MM.1S (cell line): Measurements from ENCODE around the gene PDE11A.

ENCODE experiments used
- DNase-seq: peaks from one replicate; pipeline ENCODE4 v3.0.0-alpha.2; 2015
- H2AFZ ChIP-seq: fragments of 300-600 bp; sonication (generic); 2 replicates; pipeline ENCODE4 v1.6.0; 2016; ENCODE audit warnings: antibody characterized with exemption, low read length
- H3F3A ChIP-seq: fragments of 300-600 bp; sonication (generic); 2 replicates; pipeline ENCODE4 v1.6.1; 2016; ENCODE audit warnings: mild to moderate bottlenecking, antibody characterized with exemption, low read length, moderate library complexity, mixed read lengths; ENCODE audit not compliant: insufficient read depth
- H3K27ac ChIP-seq: fragments of 300-600 bp; sonication (generic); 2 replicates; pipeline ENCODE4 v1.5.1; 2016; ENCODE audit warnings: mild to moderate bottlenecking, low read length
- H3K27me3 ChIP-seq: fragments of 300-600 bp; sonication (generic); replicated peaks from 2 replicates; pipeline ENCODE4 v1.6.0; 2016; ENCODE audit warnings: low read length; ENCODE audit not compliant: insufficient read depth
- H3K36me3 ChIP-seq: fragments of 300-600 bp; sonication (generic); replicated peaks from 2 replicates; pipeline ENCODE4 v1.6.1; 2016; ENCODE audit warnings: mild to moderate bottlenecking, low read length, mixed read lengths; ENCODE audit not compliant: insufficient read depth
- H3K4me1 ChIP-seq: fragments of 300-600 bp; sonication (generic); 2 replicates; pipeline ENCODE4 v1.6.1; 2016; ENCODE audit warnings: low read length, mixed read lengths
- H3K4me2 ChIP-seq: fragments of 300-600 bp; sonication (generic); 2 replicates; pipeline ENCODE4 v1.6.0; 2016; ENCODE audit warnings: low read depth, low read length
- H3K4me3 ChIP-seq: fragments of 300-600 bp; sonication (generic); 2 replicates; pipeline ENCODE4 v1.5.1; 2016; ENCODE audit warnings: low read length, mixed read lengths
- H3K79me2 ChIP-seq: fragments of 300-600 bp; sonication (generic); 2 replicates; pipeline ENCODE4 v1.6.1; 2016; ENCODE audit warnings: mixed run types, low read length, mixed read lengths
- H3K9ac ChIP-seq: fragments of 300-600 bp; sonication (generic); 2 replicates; pipeline ENCODE4 v1.6.1; 2016; ENCODE audit warnings: low read length, mixed read lengths
- H3K9me2 ChIP-seq: fragments of 300-600 bp; sonication (generic); replicated peaks from 2 replicates; pipeline ENCODE4 v1.6.1; 2016; ENCODE audit warnings: mild to moderate bottlenecking, low read length, mixed read lengths; ENCODE audit not compliant: insufficient read depth
- H3K9me3 ChIP-seq: fragments of 300-600 bp; sonication (generic); replicated peaks from 2 replicates; pipeline ENCODE4 v1.6.1; 2016; ENCODE audit warnings: mild to moderate bottlenecking, low read length, mixed read lengths; ENCODE audit not compliant: insufficient read depth
- H4K20me1 ChIP-seq: fragments of 300-600 bp; sonication (generic); 2 replicates; pipeline ENCODE4 v1.6.1; 2016; ENCODE audit warnings: mild to moderate bottlenecking, low read length, moderate library complexity, mixed read lengths; ENCODE audit not compliant: insufficient read depth
- EZH2 ChIP-seq: fragments of 300-600 bp; sonication (generic); optimal IDR thresholded peaks from 2 replicates; pipeline ENCODE3; 2017; ENCODE audit warnings: low read depth, mild to moderate bottlenecking, antibody characterized with exemption, low read length, mixed read lengths
- EZH2phosphoT487 ChIP-seq: fragments of 300-600 bp; sonication (generic); IDR thresholded peaks from 2 replicates; pipeline ENCODE4 v1.6.1; 2018; ENCODE audit warnings: antibody characterized with exemption, low read length
- TF ChIP-seq, protein P1 (sequence below): fragments of 300-600 bp; sonication (generic); IDR thresholded peaks from 2 replicates; pipeline ENCODE4 v1.5.1; 2016; ENCODE audit warnings: antibody characterized with exemption, low read length, mixed read lengths

The PDE11A gene

DNA sequence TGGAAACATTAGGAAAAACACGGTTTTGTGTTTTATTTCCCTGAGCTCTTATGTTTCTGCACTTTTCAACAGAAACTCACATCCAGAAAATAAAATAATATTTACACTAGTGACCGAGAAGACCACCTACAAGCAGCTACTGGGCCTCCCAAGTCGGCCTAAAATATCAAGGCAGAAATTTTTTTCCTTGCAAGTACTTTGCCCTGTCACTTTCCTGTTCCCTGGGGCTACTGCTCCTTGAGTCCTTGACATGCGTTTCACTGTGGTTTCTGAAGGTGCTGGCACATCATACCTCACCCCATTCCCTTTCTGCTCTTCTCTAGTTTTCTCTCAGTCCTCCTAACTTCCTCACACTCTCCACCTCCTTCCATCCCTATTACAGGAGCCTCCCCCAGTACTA lies 400.9 kb downstream of the PDE11A start:
- no peak for DNase-seq
- no peaks in the 10 kb centered on the region for H3K9me3 ChIP-seq
- no peaks in the 10 kb centered on the region for H3K79me2 ChIP-seq
- no peak overlapping the region for H3K9ac ChIP-seq
- H3K9me2 ChIP-seq = no peaks in the 10 kb centered on the region
- H3K27ac ChIP-seq = no peak overlapping the region
- H3K4me2 ChIP-seq = no peak overlapping the region
- no peaks in the 10 kb centered on the region for H3F3A ChIP-seq
- H3K4me3 ChIP-seq = no peak overlapping the region
- no peaks in the 10 kb centered on the region for H3K27me3 ChIP-seq
- no peak for TF ChIP-seq EZH2phosphoT487
- TF ChIP-seq EZH2 = no peak
- TF ChIP-seq, protein P1, sequence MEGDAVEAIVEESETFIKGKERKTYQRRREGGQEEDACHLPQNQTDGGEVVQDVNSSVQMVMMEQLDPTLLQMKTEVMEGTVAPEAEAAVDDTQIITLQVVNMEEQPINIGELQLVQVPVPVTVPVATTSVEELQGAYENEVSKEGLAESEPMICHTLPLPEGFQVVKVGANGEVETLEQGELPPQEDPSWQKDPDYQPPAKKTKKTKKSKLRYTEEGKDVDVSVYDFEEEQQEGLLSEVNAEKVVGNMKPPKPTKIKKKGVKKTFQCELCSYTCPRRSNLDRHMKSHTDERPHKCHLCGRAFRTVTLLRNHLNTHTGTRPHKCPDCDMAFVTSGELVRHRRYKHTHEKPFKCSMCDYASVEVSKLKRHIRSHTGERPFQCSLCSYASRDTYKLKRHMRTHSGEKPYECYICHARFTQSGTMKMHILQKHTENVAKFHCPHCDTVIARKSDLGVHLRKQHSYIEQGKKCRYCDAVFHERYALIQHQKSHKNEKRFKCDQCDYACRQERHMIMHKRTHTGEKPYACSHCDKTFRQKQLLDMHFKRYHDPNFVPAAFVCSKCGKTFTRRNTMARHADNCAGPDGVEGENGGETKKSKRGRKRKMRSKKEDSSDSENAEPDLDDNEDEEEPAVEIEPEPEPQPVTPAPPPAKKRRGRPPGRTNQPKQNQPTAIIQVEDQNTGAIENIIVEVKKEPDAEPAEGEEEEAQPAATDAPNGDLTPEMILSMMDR = no peak
- H4K20me1 ChIP-seq = no peaks in the 10 kb centered on the region
- no peak overlapping the region for H2AFZ ChIP-seq
- no peaks in the 10 kb centered on the region for H3K36me3 ChIP-seq
- H3K4me1 ChIP-seq = no peaks in the 10 kb centered on the region

DNA sequence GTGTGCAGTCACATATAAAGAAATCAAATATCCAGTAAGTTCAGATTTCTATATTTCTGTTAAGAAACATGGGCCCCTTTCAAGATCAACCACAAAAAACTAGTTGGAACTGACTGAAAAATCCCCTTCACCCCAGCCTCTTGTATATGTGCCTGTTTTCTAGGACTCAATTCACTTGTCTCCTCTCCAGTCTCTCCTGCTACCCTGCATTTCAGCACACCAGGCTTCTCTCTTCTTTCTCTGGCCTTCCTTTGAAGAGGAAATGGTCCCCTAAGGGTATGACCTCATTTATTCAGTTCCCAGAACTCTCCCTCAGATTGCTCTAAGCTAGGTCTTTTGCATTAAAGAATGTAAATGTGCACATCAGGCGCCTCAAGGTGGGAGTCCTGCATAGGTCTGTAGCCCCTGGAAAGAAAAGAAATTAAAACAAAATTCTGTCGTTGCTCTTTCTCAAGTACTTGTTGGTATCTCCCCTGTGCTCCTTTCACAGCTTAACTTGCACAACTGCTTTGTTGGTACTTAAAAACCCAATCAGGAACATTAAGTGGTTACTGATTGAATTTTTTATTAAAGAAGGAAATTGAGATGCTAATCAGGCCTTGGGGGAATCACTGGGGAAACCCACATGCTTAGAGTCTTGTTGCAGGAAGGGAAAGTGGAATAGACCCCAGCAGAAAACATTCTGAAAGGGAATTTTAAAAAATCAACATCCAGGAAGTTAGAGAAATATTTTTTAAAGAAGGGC lies 401.6 kb downstream of the PDE11A start:
- TF ChIP-seq EZH2phosphoT487 (no peak), EZH2 (no peak)
- TF ChIP-seq, protein P1 = no peak
- 0 out of 2 replicates have a peak, but pooled peaks cover 4% of the 10 kb centered on the region for H3F3A ChIP-seq
- no peak for DNase-seq
- H3K4me2 ChIP-seq = no peak overlapping the region
- no peaks in the 10 kb centered on the region for H3K9me3 ChIP-seq
- H3K36me3 ChIP-seq = no peaks in the 10 kb centered on the region
- H3K79me2 ChIP-seq = no peaks in the 10 kb centered on the region
- no peak overlapping the region for H2AFZ ChIP-seq
- H4K20me1 ChIP-seq = no peaks in the 10 kb centered on the region
- H3K9me2 ChIP-seq = no peaks in the 10 kb centered on the region
- no peak overlapping the region for H3K27ac ChIP-seq
- peaks cover 6% of the 10 kb centered on the region for H3K4me1 ChIP-seq
- no peak overlapping the region for H3K4me3 ChIP-seq
- H3K27me3 ChIP-seq = no peaks in the 10 kb centered on the region
- H3K9ac ChIP-seq = no peak overlapping the region

DNA sequence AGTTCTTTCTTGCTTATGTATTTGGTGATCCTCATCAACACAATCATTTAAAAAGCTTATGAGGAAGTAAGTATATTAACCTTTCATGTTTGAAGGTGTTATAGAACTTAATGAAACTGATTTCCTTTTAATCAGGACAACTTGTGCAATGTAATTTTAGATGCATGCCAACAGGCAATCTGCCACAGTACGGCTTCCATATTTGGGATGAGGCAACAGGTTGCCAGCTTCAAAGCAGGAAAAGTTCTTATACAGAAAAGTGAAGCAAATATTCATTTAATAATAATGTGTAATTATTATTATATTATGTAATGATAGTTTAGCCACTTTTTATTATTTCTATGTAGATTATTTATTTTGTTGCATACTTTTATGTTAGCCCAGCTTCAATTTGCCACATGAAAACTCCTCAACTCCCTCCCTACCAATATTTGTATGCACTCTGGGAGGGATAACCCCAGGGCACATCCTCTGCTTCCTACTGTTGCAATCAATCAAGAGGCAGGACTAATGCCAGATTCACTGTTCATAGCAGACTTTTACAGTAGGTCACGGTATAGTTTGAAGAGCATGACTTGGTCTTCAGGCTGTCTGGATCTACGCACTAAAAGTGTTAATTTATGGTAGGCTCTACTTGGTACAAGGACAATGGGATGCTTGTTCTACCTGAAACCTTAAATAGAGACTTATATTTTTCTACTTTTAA lies 402.8 kb downstream of the PDE11A start:
- Histone ChIP-seq H3K9me3 (no peaks in the 10 kb centered on the region), H3K9me2 (no peaks in the 10 kb centered on the region), H3K27me3 (no peaks in the 10 kb centered on the region), H3F3A (0 out of 2 replicates have a peak, but pooled peaks cover 4% of the 10 kb centered on the region), H3K4me3 (no peak overlapping the region), H4K20me1 (no peaks in the 10 kb centered on the region), H3K9ac (no peak overlapping the region), H3K27ac (no peak overlapping the region), H2AFZ (no peak overlapping the region), H3K4me1 (peaks cover 7% of the 10 kb centered on the region), H3K36me3 (no peaks in the 10 kb centered on the region), H3K79me2 (no peaks in the 10 kb centered on the region), H3K4me2 (no peak overlapping the region)
- no peak for DNase-seq
- no peak for TF ChIP-seq EZH2
- no peak for TF ChIP-seq EZH2phosphoT487
- TF ChIP-seq, protein P1 = no peak
